Mesenchymal stem cell (in vitro differentiated cells and primary cell): Measurements from ENCODE around the gene FAS.

Source experiments
- DNase-seq: peaks from one replicate; pipeline ENCODE4 v3.0.0-alpha.2; 2013
- H2AFZ ChIP-seq: one replicate; pipeline ENCODE4 v1.6.1; 2013; ENCODE audit warnings: low read depth, mild to moderate bottlenecking, control low read depth, inconsistent platforms, low read length, moderate library complexity
- H2AK5ac ChIP-seq: 2 replicates; pipeline ENCODE4 v1.6.1; 2013; ENCODE audit warnings: low read length, moderate library complexity, mild to moderate bottlenecking, inconsistent platforms; ENCODE audit not compliant: severe bottlenecking
- H2BK120ac ChIP-seq: one replicate; pipeline ENCODE4 v1.6.1; 2013; ENCODE audit warnings: low read depth, mild to moderate bottlenecking, inconsistent platforms, low read length, moderate library complexity
- H2BK12ac ChIP-seq, 2 experiments: one replicate each; pipeline ENCODE4 v1.6.1; 2013; ENCODE audit warnings: inconsistent platforms in 2 of 2, low read length in 2 of 2, mild to moderate bottlenecking in 2 of 2, moderate library complexity in 2 of 2, control low read depth in 1 of 2
- H2BK15ac ChIP-seq: one replicate; pipeline ENCODE4 v1.6.1; 2013; ENCODE audit warnings: mild to moderate bottlenecking, low read depth, inconsistent platforms; ENCODE audit not compliant: poor library complexity, severe bottlenecking
- H2BK5ac ChIP-seq: 2 replicates; pipeline ENCODE4 v1.6.1; 2013; ENCODE audit warnings: low read depth, mild to moderate bottlenecking, low read length, control low read depth, inconsistent platforms; ENCODE audit not compliant: poor library complexity, severe bottlenecking
- H3K14ac ChIP-seq, 2 experiments: one replicate each; pipeline ENCODE4 v1.6.1; 2013; ENCODE audit warnings: inconsistent platforms in 2 of 2, low read length in 2 of 2, control low read depth in 1 of 2, mild to moderate bottlenecking in 1 of 2, moderate library complexity in 1 of 2
- H3K18ac ChIP-seq, 2 experiments: one replicate each; pipeline ENCODE4 v1.6.1; 2013; ENCODE audit warnings: inconsistent platforms in 2 of 2, low read length in 2 of 2, control low read depth in 1 of 2, low read depth in 1 of 2, mild to moderate bottlenecking in 1 of 2
- H3K23ac ChIP-seq, 2 experiments: one replicate each; pipeline ENCODE4 v1.6.1; 2013; ENCODE audit warnings: inconsistent platforms in 2 of 2, low read length in 2 of 2, mild to moderate bottlenecking in 2 of 2, moderate library complexity in 2 of 2, control low read depth in 1 of 2
- H3K27ac ChIP-seq: 2 replicates; pipeline ENCODE4 v1.5.1; 2013; ENCODE audit warnings: mild to moderate bottlenecking, moderate library complexity, low read length, control low read depth, inconsistent platforms; ENCODE audit not compliant: poor library complexity, severe bottlenecking
- H3K27me3 ChIP-seq, 2 experiments: 2 replicates each; pipeline versions ENCODE4 v1.6.1 to v1.7.0; 2013; ENCODE audit warnings: low read length in 2 of 2, mild to moderate bottlenecking in 2 of 2, moderate library complexity in 2 of 2, control low read depth in 1 of 2, inconsistent platforms in 1 of 2; ENCODE audit not compliant: control insufficient read depth in 1 of 2, insufficient read depth in 1 of 2
- H3K36me3 ChIP-seq, 2 experiments: 2 replicates each; pipeline versions ENCODE4 v1.6.1 to v1.7.0; 2013; ENCODE audit warnings: low read length in 2 of 2, control low read depth in 1 of 2, inconsistent platforms in 1 of 2, low read depth in 1 of 2, mild to moderate bottlenecking in 1 of 2; ENCODE audit not compliant: insufficient read depth in 2 of 2, control insufficient read depth in 1 of 2
- H3K4ac ChIP-seq, 2 experiments: one replicate each; pipeline ENCODE4 v1.6.1; 2013; ENCODE audit warnings: inconsistent platforms in 2 of 2, low read length in 2 of 2, mild to moderate bottlenecking in 2 of 2, moderate library complexity in 2 of 2, control low read depth in 1 of 2, low read depth in 1 of 2
- H3K4me1 ChIP-seq: 2 replicates; pipeline ENCODE4 v1.6.1; 2013; ENCODE audit warnings: low read depth, low read length, control low read depth; ENCODE audit not compliant: control insufficient read depth, insufficient read depth
- H3K4me2 ChIP-seq: 2 replicates; pipeline ENCODE4 v1.6.1; 2013; ENCODE audit warnings: low read length, mild to moderate bottlenecking, inconsistent platforms; ENCODE audit not compliant: poor library complexity, severe bottlenecking
- H3K4me3 ChIP-seq, 2 experiments: 2 replicates each; pipeline versions ENCODE4 v1.5.1 to v1.7.0; 2013; ENCODE audit warnings: low read length in 2 of 2, mild to moderate bottlenecking in 2 of 2, control low read depth in 1 of 2, low read depth in 1 of 2; ENCODE audit not compliant: insufficient read depth in 1 of 2
- H3K79me1 ChIP-seq: replicated peaks from 2 replicates; pipeline ENCODE4 v1.6.1; 2013; ENCODE audit warnings: mild to moderate bottlenecking, control low read depth, low read length, inconsistent platforms; ENCODE audit not compliant: poor library complexity, severe bottlenecking
- H3K9ac ChIP-seq: 2 replicates; pipeline ENCODE4 v1.7.0; 2013; ENCODE audit warnings: mild to moderate bottlenecking, low read length, moderate library complexity
- H3K9me3 ChIP-seq: 2 replicates; pipeline ENCODE4 v1.7.0; 2013; ENCODE audit warnings: mild to moderate bottlenecking, low read length; ENCODE audit not compliant: control insufficient read depth
- H4K8ac ChIP-seq: one replicate; pipeline ENCODE4 v1.6.1; 2013; ENCODE audit warnings: inconsistent platforms, mild to moderate bottlenecking, low read length, moderate library complexity
- H4K91ac ChIP-seq: one replicate; pipeline ENCODE4 v1.6.1; 2013; ENCODE audit warnings: mild to moderate bottlenecking, low read length, inconsistent platforms
- WGBS: methylation state at CpG from one replicate; pipeline ENCODE4 v1.1.7; 2013; ENCODE audit warnings: mixed read lengths; 5-methylcytosine and 5-hydroxymethylcytosine counted together

The FAS gene

GRCh38 chr10:89032141-89032891, 41.7 kb downstream of the FAS start:
- no peak overlapping the region for H4K91ac ChIP-seq
- no peak overlapping the region for H2BK5ac ChIP-seq
- H2AFZ ChIP-seq: no peak overlapping the region
- H3K18ac ChIP-seq: no peak overlapping the region
- no peak overlapping the region for H3K23ac ChIP-seq
- no peak overlapping the region for H3K4ac ChIP-seq
- H2AK5ac ChIP-seq: no peak overlapping the region
- H3K79me1 ChIP-seq: no peaks in the 10 kb centered on the region
- H3K27ac ChIP-seq: no peak overlapping the region
- no peak overlapping the region for H4K8ac ChIP-seq
- peak overlapping the region; percentile 31 for H3K9ac ChIP-seq
- H2BK12ac ChIP-seq: no peak overlapping the region
- 45% methylated on average over 5 of the region's 8 CpGs for WGBS
- DNase-seq: peak; percentile 69
- peaks cover 0 to 13% of the 10 kb centered on the region in 2 experiments for H3K36me3 ChIP-seq
- H3K4me2 ChIP-seq: no peak overlapping the region
- H3K4me3 ChIP-seq: peak overlapping the region in 1 of 2 experiments; percentile 0
- no peak overlapping the region for H3K14ac ChIP-seq
- no peaks in the 10 kb centered on the region for H3K27me3 ChIP-seq
- H3K4me1 ChIP-seq: peaks cover 5% of the 10 kb centered on the region
- H2BK120ac ChIP-seq: no peak overlapping the region
- H3K9me3 ChIP-seq: no peaks in the 10 kb centered on the region
- H2BK15ac ChIP-seq: no peak overlapping the region

- Histone ChIP-seq H2AFZ (no peak overlapping the region), H3K9ac (no peak overlapping the region), H4K8ac (no peak overlapping the region), H3K14ac (no peak overlapping the region), H3K4ac (no peak overlapping the region), H4K91ac (no peak overlapping the region), H2BK120ac (no peak overlapping the region), H3K18ac (no peak overlapping the region), H3K36me3 (peaks cover 0 to 10% of the 10 kb centered on the region in 2 experiments), H3K23ac (no peak overlapping the region), H2BK15ac (no peak overlapping the region), H3K4me1 (peaks cover 5% of the 10 kb centered on the region), H2BK12ac (no peak overlapping the region), H2BK5ac (no peak overlapping the region), H3K9me3 (no peaks in the 10 kb centered on the region), H3K4me3 (no peak overlapping the region), H3K27me3 (no peaks in the 10 kb centered on the region), H3K27ac (no peak overlapping the region), H3K79me1 (no peaks in the 10 kb centered on the region), H3K4me2 (no peak overlapping the region), H2AK5ac (no peak overlapping the region)
- DNase-seq: no peak
- 77% methylated on average over 1 of the region's 1 CpG for WGBS
These were observed 44.9 kb downstream of the FAS start for GRCh38 chr10:89035461-89035860.

- WGBS: no CpG with 5 or more reads among the region's 3 CpGs
- Histone ChIP-seq H3K27me3 (no peaks in the 10 kb centered on the region), H2BK15ac (no peak overlapping the region), H3K23ac (no peak overlapping the region), H4K8ac (no peak overlapping the region), H3K18ac (no peak overlapping the region), H4K91ac (no peak overlapping the region), H2BK5ac (no peak overlapping the region), H2AK5ac (no peak overlapping the region), H2BK12ac (no peak overlapping the region), H3K27ac (no peak overlapping the region), H3K4me1 (no peaks in the 10 kb centered on the region), H3K79me1 (no peaks in the 10 kb centered on the region), H3K9ac (no peak overlapping the region), H3K36me3 (peaks cover 2 to 21% of the 10 kb centered on the region in 2 experiments), H3K4me2 (no peak overlapping the region), H2BK120ac (no peak overlapping the region), H3K14ac (no peak overlapping the region), H3K4ac (no peak overlapping the region), H2AFZ (no peak overlapping the region), H3K4me3 (no peak overlapping the region), H3K9me3 (no peaks in the 10 kb centered on the region)
- DNase-seq: no peak
These were observed 46.5 kb downstream of the FAS start for GRCh38 chr10:89037096-89037495.

GRCh38 chr10:89042562-89042961, 52.0 kb downstream of the FAS start:
- Histone ChIP-seq H4K91ac (no peak overlapping the region), H3K27me3 (no peaks in the 10 kb centered on the region), H3K79me1 (no peaks in the 10 kb centered on the region), H3K14ac (no peak overlapping the region), H3K36me3 (peaks cover 6 to 31% of the 10 kb centered on the region in 2 experiments), H3K4ac (no peak overlapping the region), H2AFZ (no peak overlapping the region), H3K23ac (no peak overlapping the region), H3K4me1 (no peaks in the 10 kb centered on the region), H3K18ac (no peak overlapping the region), H4K8ac (no peak overlapping the region), H3K27ac (no peak overlapping the region), H3K9ac (no peak overlapping the region), H3K4me3 (no peak overlapping the region), H2BK12ac (no peak overlapping the region), H2AK5ac (no peak overlapping the region), H2BK5ac (no peak overlapping the region), H2BK120ac (no peak overlapping the region), H2BK15ac (no peak overlapping the region), H3K9me3 (no peaks in the 10 kb centered on the region), H3K4me2 (no peak overlapping the region)
- DNase-seq: no peak
- WGBS: 83% methylated on average over 2 of the region's 2 CpGs
